SH-SY5Y (cell line): ENCODE data around the gene VSTM2L.

ENCODE experiments used
- GATA2 ChIP-seq: IDR thresholded peaks from 2 replicates; pipeline ENCODE4 v1.6.1; 2011; ENCODE audit warnings: mild to moderate bottlenecking, low read depth, low read length
- GATA3 ChIP-seq: IDR thresholded peaks from 2 replicates; pipeline ENCODE4 v1.6.1; 2011; ENCODE audit warnings: low read depth, mild to moderate bottlenecking, low read length, moderate library complexity

GRCh38 chr20:37977786-37978185 lies 74.9 kb downstream of the VSTM2L start:
- TF ChIP-seq GATA2 (no peak), GATA3 (no peak)
